HTR-8/SVneo (cell line): ENCODE measurements around the gene RAB6B.

Experiments
- DNase-seq: peaks from one replicate; pipeline ENCODE4 v3.0.0; 2011; ENCODE audit warnings: low spot score, mixed read lengths; ENCODE audit not compliant: insufficient read length
- FAIRE-seq: peaks from 2 replicates; lab custom pipeline; 2011; peaks lifted over from hg19 to GRCh38; lab: Jason Lieb, UNC

RAB6B gene

GRCh38 chr3:133825969-133826727 lies 69.5 kb downstream of the RAB6B start:
- no peak for DNase-seq
- FAIRE-seq: peak; percentile 54

GRCh38 chr3:133824961-133825485 lies 70.7 kb downstream of the RAB6B start:
- DNase-seq (no peak), FAIRE-seq (peak; percentile 4)

GRCh38 chr3:133821767-133822638 lies 73.7 kb downstream of the RAB6B start:
- DNase-seq (no peak), FAIRE-seq (no peak)

GRCh38 chr3:133820889-133821675 lies 74.6 kb downstream of the RAB6B start:
- FAIRE-seq: no peak
- DNase-seq: no peak

- FAIRE-seq (no peak), DNase-seq (no peak)
Measured at GRCh38 chr3:133820129-133820528, 75.6 kb downstream of the RAB6B start.

GRCh38 chr3:133815386-133815785 lies 80.3 kb downstream of the RAB6B start:
- FAIRE-seq: no peak
- DNase-seq: no peak

- DNase-seq (no peak), FAIRE-seq (no peak)
Measured at GRCh38 chr3:133812872-133813271, 82.8 kb downstream of the RAB6B start.

GRCh38 chr3:133805702-133806475 lies 89.8 kb downstream of the RAB6B start, which contains the start of gene SRPRB:
SRPRB (plus strand) TSS chr3:133805815; CDS start chr3:133805849, 34 bp downstream.
- FAIRE-seq: peak; percentile 94
- DNase-seq: peak; percentile 99

GRCh38 chr3:133805384-133805701 lies 90.3 kb downstream of the RAB6B start:
- FAIRE-seq (no peak), DNase-seq (no peak)

GRCh38 chr3:133804896-133805295 lies 90.8 kb downstream of the RAB6B start:
- DNase-seq: no peak
- no peak for FAIRE-seq

GRCh38 chr3:133803469-133803868 lies 92.2 kb downstream of the RAB6B start:
- FAIRE-seq (no peak), DNase-seq (no peak)

- DNase-seq: no peak
- no peak for FAIRE-seq
Measured at GRCh38 chr3:133799794-133800585, 95.7 kb downstream of the RAB6B start.

GRCh38 chr3:133797396-133798105 lies 98.1 kb downstream of the RAB6B start:
- FAIRE-seq (no peak), DNase-seq (no peak)

- no peak for FAIRE-seq
- DNase-seq: no peak
Measured at GRCh38 chr3:133792171-133792763, 103.4 kb downstream of the RAB6B start.

GRCh38 chr3:133788024-133788423 lies 107.7 kb downstream of the RAB6B start:
- FAIRE-seq: no peak

GRCh38 chr3:133783762-133784161 lies 111.9 kb downstream of the RAB6B start:
- no peak for DNase-seq
- FAIRE-seq: no peak

More at GRCh38 chr3:133788024-133788423, 107.7 kb downstream of the RAB6B start:
- DNase-seq: no peak

- no peak for FAIRE-seq
- DNase-seq: no peak
Measured at GRCh38 chr3:133782454-133782853, 113.2 kb downstream of the RAB6B start.

- no peak for FAIRE-seq
- DNase-seq: no peak
Measured at GRCh38 chr3:133781570-133781969, 114.1 kb downstream of the RAB6B start.
